Hepatocyte (in vitro differentiated cells): Measurements from ENCODE around the gene TTLL9.

ENCODE experiments used
- CTCF ChIP-seq: fragments of 200-600 bp; sonication (generic); IDR thresholded peaks from 2 replicates; pipeline ENCODE4 v1.5.1; 2016; ENCODE audit warnings: antibody characterized with exemption, mild to moderate bottlenecking; ENCODE audit not compliant: poor library complexity
- EZH2 ChIP-seq: fragments of 200-600 bp; sonication (generic); IDR thresholded peaks from 2 replicates; pipeline ENCODE4 v1.6.1; 2016; ENCODE audit warnings: antibody characterized with exemption, mild to moderate bottlenecking, borderline replicate concordance
- EZH2phosphoT487 ChIP-seq: fragments of 200-600 bp; sonication (generic); IDR thresholded peaks from one replicate; pipeline ENCODE4 v1.6.1; 2018; ENCODE audit warnings: antibody characterized with exemption, mild to moderate bottlenecking, low read depth, moderate library complexity; ENCODE audit not compliant: unreplicated experiment, severe bottlenecking

GRCh38 chr20:31894980-31895675 is 24.7 kb downstream of the TTLL9 start:
- TF ChIP-seq CTCF (no peak), EZH2phosphoT487 (no peak), EZH2 (no peak)
